Kidney tubule cell (primary cell): ENCODE measurements around the gene ADAMTSL3.

ENCODE experiments used
- DNase-seq: peaks from one replicate; pipeline ENCODE4 v3.0.0-alpha.2; 2018; ENCODE audit warnings: low spot score

The ADAMTSL3 gene

GRCh38 chr15:83970295-83970890, 316.5 kb downstream of the ADAMTSL3 start:
- no peak for DNase-seq

GRCh38 chr15:83971992-83972391, 318.1 kb downstream of the ADAMTSL3 start:
- DNase-seq = no peak

- no peak for DNase-seq
Measured at GRCh38 chr15:83973816-83974215, 319.9 kb downstream of the ADAMTSL3 start.

- DNase-seq = no peak
Measured at GRCh38 chr15:83977992-83978391, 324.1 kb downstream of the ADAMTSL3 start.

GRCh38 chr15:83978588-83978987, 324.7 kb downstream of the ADAMTSL3 start:
- DNase-seq = no peak

- DNase-seq = no peak
Measured at GRCh38 chr15:83980637-83981036, 326.7 kb downstream of the ADAMTSL3 start.

- no peak for DNase-seq
Measured at GRCh38 chr15:83982748-83983147, 328.8 kb downstream of the ADAMTSL3 start.

GRCh38 chr15:83983634-83984458, 329.9 kb downstream of the ADAMTSL3 start:
- DNase-seq = no peak

GRCh38 chr15:83984601-83985000, 330.7 kb downstream of the ADAMTSL3 start:
- no peak for DNase-seq

GRCh38 chr15:83991163-83991562, 337.2 kb downstream of the ADAMTSL3 start:
- DNase-seq = no peak

- DNase-seq = no peak
Measured at GRCh38 chr15:83992324-83993031, 338.6 kb downstream of the ADAMTSL3 start.

GRCh38 chr15:83993591-83993990, 339.7 kb downstream of the ADAMTSL3 start:
- DNase-seq = no peak

- no peak for DNase-seq
Measured at GRCh38 chr15:83998486-83998885, 344.6 kb downstream of the ADAMTSL3 start.

GRCh38 chr15:83999396-84000135, 345.6 kb downstream of the ADAMTSL3 start:
- DNase-seq = peak; percentile 79

- DNase-seq = no peak
Measured at GRCh38 chr15:84001037-84001436, 347.1 kb downstream of the ADAMTSL3 start.

- peak; percentile 45 for DNase-seq
Measured at GRCh38 chr15:84001655-84002054, 347.7 kb downstream of the ADAMTSL3 start.

- no peak for DNase-seq
Measured at GRCh38 chr15:84003791-84004503, 350.0 kb downstream of the ADAMTSL3 start.

GRCh38 chr15:84006421-84006820, 352.5 kb downstream of the ADAMTSL3 start:
- no peak for DNase-seq

- no peak for DNase-seq
Measured at GRCh38 chr15:84009616-84010015, 355.7 kb downstream of the ADAMTSL3 start.

GRCh38 chr15:84010246-84010645, 356.3 kb downstream of the ADAMTSL3 start:
- DNase-seq = no peak

- DNase-seq = no peak
Measured at GRCh38 chr15:84016371-84016770, 362.4 kb downstream of the ADAMTSL3 start.

- no peak for DNase-seq
Measured at GRCh38 chr15:84022516-84022915, 368.6 kb downstream of the ADAMTSL3 start.
